ENCODE data around the gene MARCHF10. TPM values are rescaled to one million over a fixed set of nuclear protein-coding genes. Genes with fewer than 3 reads are reported as not detected.

The MARCHF10 gene
- total RNA-seq, 1 donor from 2014 or later: not detected

- intact Hi-C loops (cut with DNase I): no loop called here
- ATAC-seq (no peak), DNase-seq (no peak)
- Histone ChIP-seq H3K4me3 (no peak overlapping the region), H3K27ac (no peak overlapping the region), H3K27me3 (no peaks in the 10 kb centered on the region), H3K9me3 (no peaks in the 10 kb centered on the region), H3K36me3 (peaks cover 6% of the 10 kb centered on the region), H3K4me1 (no peaks in the 10 kb centered on the region)
- TF ChIP-seq CTCF (IDR thresholded peaks at IDR 0.05): no peak
These were observed 119.5 kb downstream of the MARCHF10 start for GRCh38 chr17:62688398-62689160.

GRCh38 chr17:62687997-62688396 is 120.1 kb downstream of the MARCHF10 start:
- intact Hi-C loops (cut with DNase I): no loop called here
- Histone ChIP-seq H3K27ac (no peak overlapping the region), H3K27me3 (no peaks in the 10 kb centered on the region), H3K9me3 (no peaks in the 10 kb centered on the region), H3K4me3 (no peak overlapping the region), H3K4me1 (no peaks in the 10 kb centered on the region), H3K36me3 (peaks cover 8% of the 10 kb centered on the region)
- DNase-seq (no peak), ATAC-seq (no peak)
- TF ChIP-seq CTCF (IDR thresholded peaks at IDR 0.05): no peak

- Histone ChIP-seq H3K9me3 (no peaks in the 10 kb centered on the region), H3K4me1 (no peaks in the 10 kb centered on the region), H3K27ac (no peak overlapping the region), H3K36me3 (peaks cover 30% of the 10 kb centered on the region), H3K27me3 (no peaks in the 10 kb centered on the region), H3K4me3 (no peak overlapping the region)
- ATAC-seq (no peak), DNase-seq (no peak)
- intact Hi-C loops (cut with DNase I): no loop called here
- no peak for TF ChIP-seq CTCF (IDR thresholded peaks at IDR 0.05)
These were observed 123.9 kb downstream of the MARCHF10 start for GRCh38 chr17:62684179-62684578.

- no peak for TF ChIP-seq CTCF (IDR thresholded peaks at IDR 0.05)
- Histone ChIP-seq H3K9me3 (no peaks in the 10 kb centered on the region), H3K4me3 (no peak overlapping the region), H3K4me1 (no peaks in the 10 kb centered on the region), H3K27ac (no peak overlapping the region), H3K27me3 (no peaks in the 10 kb centered on the region), H3K36me3 (peaks cover 36% of the 10 kb centered on the region)
- ATAC-seq: no peak
- intact Hi-C loops (cut with DNase I): no loop called here
- no peak for DNase-seq
These were observed 126.2 kb downstream of the MARCHF10 start for GRCh38 chr17:62681939-62682381.

- no peaks in the 10 kb centered on the region for H3K9me3 ChIP-seq
- intact Hi-C loops (cut with DNase I): no loop called here
These were observed 126.8 kb downstream of the MARCHF10 start for GRCh38 chr17:62681061-62681938.

More at GRCh38 chr17:62681061-62681938, 126.8 kb downstream of the MARCHF10 start:
- Histone ChIP-seq H3K36me3 (peaks cover 42% of the 10 kb centered on the region), H3K4me1 (no peaks in the 10 kb centered on the region), H3K4me3 (no peak overlapping the region), H3K27ac (no peak overlapping the region), H3K27me3 (no peaks in the 10 kb centered on the region)
- DNase-seq (no peak), ATAC-seq (no peak)
- no peak for TF ChIP-seq CTCF (IDR thresholded peaks at IDR 0.05)
